ENCODE results near the gene CRABP2. TPM values are rescaled to one million over a fixed set of nuclear protein-coding genes. Genes with fewer than 3 reads are reported as not detected.

CRABP2 gene
- polyA plus RNA-seq, 2 of the 4 experiments (the other 2 are of a cell fraction): 1.7 to 15.6 TPM

GRCh38 chr1:156662005-156662799, 43.2 kb downstream of the CRABP2 start:
- POLR2A ChIA-PET: interaction anchor here (1.1 to 1.5 kb wide), 5 partner anchors 9 to 79 kb away, joined by 3 to 10 read pairs (median 4); partner anchors contain the start of genes ISG20L2, METTL25B, MRPL24 and NES
- CTCF ChIA-PET: interaction anchor here (0.9 to 15.2 kb wide), 11 partner anchors 12 to 266 kb away, joined by 3 to 402 read pairs (median 24); partner anchors contain the start of genes CRABP2, HAPLN2, METTL25B and NES
- Histone ChIP-seq H3K27ac (peak overlapping the region; percentile 97), H3K4me1 (peaks cover 69% of the 10 kb centered on the region), H3K4me2 (peak overlapping the region; percentile 100), H3K9me3 (no peaks in the 10 kb centered on the region), H3K4me3 (no peak overlapping the region)
- TF ChIP-seq CBX2 (IDR thresholded peaks at IDR 0.05; ENCODE audit: borderline replicate concordance, low read depth): no peak
- TF ChIP-seq CHD4 (IDR thresholded peaks at IDR 0.05; ENCODE audit: borderline replicate concordance): no peak
- no peak for TF ChIP-seq EHF (CRISPR knock-in tag; IDR thresholded peaks at IDR 0.05)
- TF ChIP-seq NFE2L2 (conservative IDR thresholded peaks at IDR 0.05; ENCODE audit: low read length): no peak
- no peak for TF ChIP-seq RFX5 (IDR thresholded peaks at IDR 0.05)
- TF ChIP-seq E2F6 (IDR thresholded peaks at IDR 0.05; ENCODE audit: borderline replicate concordance, low read depth): no peak
- no peak for TF ChIP-seq POLR2AphosphoS2 (conservative IDR thresholded peaks at IDR 0.05; ENCODE audit: low read length)
- no peak for TF ChIP-seq NR3C1 (IDR thresholded peaks at IDR 0.05)
- no peak for TF ChIP-seq TP53 (CRISPR knock-in tag; IDR thresholded peaks at IDR 0.05)
- TF ChIP-seq MYC (IDR thresholded peaks at IDR 0.05; ENCODE audit: borderline replicate concordance, low read length): no peak
- TF ChIP-seq REST (IDR thresholded peaks at IDR 0.05): no peak
- TF ChIP-seq HOXB5 (CRISPR knock-in tag; IDR thresholded peaks at IDR 0.05): no peak
- TF ChIP-seq HMGXB4 (CRISPR knock-in tag; IDR thresholded peaks at IDR 0.05; ENCODE audit: borderline replicate concordance): no peak
- TF ChIP-seq PBX3 (IDR thresholded peaks at IDR 0.05): no peak
- ATAC-seq: no peak
- FAIRE-seq: no peak
- WGBS (ENCODE audit: missing lambda C conversion rate): 66% methylated on average over 12 of the region's 12 CpGs
- DNase-seq (ENCODE audit: low read depth in 1 of 2, low spot score in 1 of 2): no peak

- POLR2A ChIA-PET: interaction anchor here (0.6 to 1.6 kb wide), 11 partner anchors 11 to 204 kb away, joined by 3 to 10 read pairs (median 3); partner anchors contain the start of genes ISG20L2, METTL25B, MRPL24 and NAXE
- ATAC-seq (peak; percentile 23 to 44), DNase-seq (ENCODE audit: low read depth in 1 of 2, low spot score in 1 of 2) (peak in 1 of 2 experiments; percentile 50), FAIRE-seq (no peak)
- peak overlapping the region; percentile 77 for H3K4me3 ChIP-seq
- 4% methylated on average over 2 of the region's 2 CpGs for WGBS (ENCODE audit: missing lambda C conversion rate)
- H3K27ac ChIP-seq: peak overlapping the region; percentile 97
- no peak for TF ChIP-seq CHD4 (IDR thresholded peaks at IDR 0.05; ENCODE audit: borderline replicate concordance)
- TF ChIP-seq FOSL2 (IDR thresholded peaks at IDR 0.05): no peak
- no peak for TF ChIP-seq FOSL2 (CRISPR knock-in tag; IDR thresholded peaks at IDR 0.05)
- 0 out of 2 replicates have a peak, but pooled peaks have one; percentile 9 for TF ChIP-seq HMGXB4 (CRISPR knock-in tag; IDR thresholded peaks at IDR 0.05; ENCODE audit: borderline replicate concordance)
- no peak for TF ChIP-seq KDM5A (IDR thresholded peaks at IDR 0.05)
- H3K9me3 ChIP-seq: no peaks in the 10 kb centered on the region
- H3K4me1 ChIP-seq: peaks cover 66% of the 10 kb centered on the region
- CTCF ChIA-PET: interaction anchor here (0.5 to 15.2 kb wide), 23 partner anchors 11 to 267 kb away, joined by 3 to 402 read pairs (median 4); partner anchors contain the start of genes BCAN, CRABP2, HAPLN2 and LRRC71
- H3K4me2 ChIP-seq: peak overlapping the region; percentile 100
These were observed 44.7 kb downstream of the CRABP2 start for GRCh38 chr1:156660752-156661112.
